ENCODE results near the gene AHDC1.

Gene AHDC1

DNA sequence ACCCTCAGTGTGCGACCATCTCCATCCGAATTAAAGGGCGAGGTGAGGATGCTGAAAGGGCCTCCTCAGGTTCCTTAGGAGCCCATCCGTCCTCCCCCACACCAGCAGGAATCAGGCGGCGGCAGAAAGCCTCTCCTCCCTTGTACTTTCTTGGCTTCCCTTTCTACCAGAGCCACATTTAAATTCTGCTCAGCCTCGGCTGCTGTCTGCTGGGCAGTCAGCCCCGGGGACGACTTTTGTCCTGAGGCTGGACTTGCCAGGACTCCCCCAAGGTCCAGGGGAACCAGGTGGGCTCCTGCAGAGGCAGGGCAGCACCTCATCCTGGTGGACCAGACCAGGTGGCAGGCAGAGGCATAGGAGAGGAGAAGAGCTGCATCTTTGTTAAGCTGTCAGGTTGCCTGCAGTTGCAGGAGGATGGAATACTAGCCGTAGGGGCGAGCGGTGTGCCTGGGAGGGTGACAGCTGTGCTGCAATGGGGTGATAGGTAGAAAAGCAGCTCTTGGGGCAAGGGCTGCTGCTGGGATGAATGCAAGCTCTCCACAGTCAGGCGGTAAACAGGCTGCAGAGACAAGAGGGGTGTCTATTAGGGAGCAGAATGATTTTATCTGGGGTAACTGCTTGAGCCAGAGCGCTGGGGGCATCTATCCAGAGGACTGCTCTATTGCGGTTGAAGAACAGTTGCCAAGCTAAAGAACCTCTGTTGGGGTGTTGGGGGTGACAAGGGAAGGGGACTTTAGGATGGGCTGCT is 67.8 kb downstream of the AHDC1 start:
- Histone ChIP-seq H3K4me3 (ENCODE audit: low read length) (no peak overlapping the region), H3K27me3 (ENCODE audit: control insufficient read depth, insufficient read depth, low read length) (no peaks in the 10 kb centered on the region), H3K9me3 (replicated peaks; ENCODE audit: low read length) (no peaks in the 10 kb centered on the region), H3K36me3 (ENCODE audit: insufficient read depth, low read length) (peaks cover 39% of the 10 kb centered on the region), H3K4me2 (ENCODE audit: low read length) (peak overlapping the region; percentile 62), H3K9ac (ENCODE audit: low read depth, low read length) (peak overlapping the region; percentile 61), H3K4me1 (ENCODE audit: control insufficient read depth, insufficient read depth, low read length) (peaks cover 57% of the 10 kb centered on the region)

- Histone ChIP-seq H3K4me3 (ENCODE audit: low read length) (no peak overlapping the region), H3K36me3 (ENCODE audit: insufficient read depth, low read length) (peaks cover 39% of the 10 kb centered on the region), H3K27me3 (ENCODE audit: control insufficient read depth, insufficient read depth, low read length) (no peaks in the 10 kb centered on the region), H3K4me2 (ENCODE audit: low read length) (no peak overlapping the region), H3K9me3 (replicated peaks; ENCODE audit: low read length) (no peaks in the 10 kb centered on the region), H3K4me1 (ENCODE audit: control insufficient read depth, insufficient read depth, low read length) (peaks cover 50% of the 10 kb centered on the region), H3K9ac (ENCODE audit: low read depth, low read length) (peak overlapping the region; percentile 61)
Measured at GRCh38 chr1:27535386-27535785, 68.6 kb downstream of the AHDC1 start.

DNA sequence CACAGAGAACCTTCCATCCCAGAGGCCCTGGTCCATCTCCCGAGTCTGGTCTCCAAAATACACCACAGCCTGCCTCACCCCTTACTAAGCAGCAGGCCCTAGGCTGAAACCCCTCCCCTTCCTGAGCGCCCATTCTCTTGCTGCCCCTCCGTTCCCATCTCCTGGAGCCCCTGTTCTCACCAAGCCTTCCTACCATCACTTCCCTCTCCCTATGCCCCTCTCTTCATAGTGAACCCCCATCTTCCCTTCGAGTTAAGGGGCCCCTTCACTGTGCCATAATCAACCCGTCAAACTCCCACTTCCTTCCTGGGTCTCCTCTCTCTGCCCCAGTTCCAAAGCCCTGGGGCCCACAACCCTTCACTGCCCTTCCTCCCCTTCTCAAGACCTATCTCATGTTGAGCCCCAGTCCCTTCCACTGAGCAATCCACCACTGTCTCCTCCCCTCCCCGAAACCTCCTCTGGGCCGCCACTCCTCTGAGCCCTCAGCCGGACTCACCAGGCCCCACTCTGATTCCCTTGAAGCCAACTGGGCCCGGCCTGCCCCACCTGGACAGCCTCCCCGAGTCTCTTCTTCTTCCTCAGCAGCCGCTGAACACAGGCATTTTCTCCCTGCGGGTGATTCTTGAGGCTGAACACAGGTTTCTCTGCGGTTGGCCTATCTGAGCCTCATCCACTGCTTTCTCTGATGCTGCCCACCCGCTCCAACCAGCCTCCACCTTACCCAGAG is 71.8 kb downstream of the AHDC1 start:
- H3K4me1 ChIP-seq (ENCODE audit: control insufficient read depth, insufficient read depth, low read length) = peaks cover 44% of the 10 kb centered on the region
- no peak overlapping the region for H3K4me3 ChIP-seq (ENCODE audit: low read length)
- H3K9me3 ChIP-seq (replicated peaks; ENCODE audit: low read length) = no peaks in the 10 kb centered on the region

DNA sequence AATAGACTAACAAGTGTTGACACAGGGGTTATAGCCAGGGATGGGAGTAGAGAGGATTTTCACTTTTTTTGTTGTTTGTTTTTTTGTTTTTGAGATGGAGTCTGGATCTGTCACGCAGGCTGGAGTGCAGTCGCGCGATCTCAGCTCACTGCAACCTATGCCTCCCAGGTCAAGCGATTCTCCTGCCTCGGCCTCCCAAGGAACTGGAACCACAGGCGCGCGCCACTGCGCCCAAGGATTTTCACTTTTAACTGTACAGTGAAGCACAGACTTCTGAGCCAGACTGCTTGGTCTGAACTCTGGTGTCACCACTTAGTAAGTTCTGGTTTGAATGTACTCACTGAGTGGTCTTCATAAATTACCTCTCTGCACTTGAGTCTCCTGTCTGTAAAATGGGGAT is 73.8 kb downstream of the AHDC1 start:
- Histone ChIP-seq H3K4me2 (ENCODE audit: low read length) (no peak overlapping the region), H3K4me1 (ENCODE audit: control insufficient read depth, insufficient read depth, low read length) (peaks cover 45% of the 10 kb centered on the region)

More for the DNA sequence above, 71.8 kb downstream of the AHDC1 start:
- H3K36me3 ChIP-seq (ENCODE audit: insufficient read depth, low read length) = peaks cover 34% of the 10 kb centered on the region
- no peaks in the 10 kb centered on the region for H3K27me3 ChIP-seq (ENCODE audit: control insufficient read depth, insufficient read depth, low read length)
- no peak overlapping the region for H3K9ac ChIP-seq (ENCODE audit: low read depth, low read length)
- H3K4me2 ChIP-seq (ENCODE audit: low read length) = no peak overlapping the region

GRCh38 chr1:27529704-27530018 is 74.3 kb downstream of the AHDC1 start:
- Histone ChIP-seq H3K9me3 (replicated peaks; ENCODE audit: low read length) (no peaks in the 10 kb centered on the region), H3K4me3 (ENCODE audit: low read length) (no peak overlapping the region), H3K4me2 (ENCODE audit: low read length) (no peak overlapping the region), H3K27me3 (ENCODE audit: control insufficient read depth, insufficient read depth, low read length) (no peaks in the 10 kb centered on the region), H3K36me3 (ENCODE audit: insufficient read depth, low read length) (peaks cover 27% of the 10 kb centered on the region), H3K9ac (ENCODE audit: low read depth, low read length) (peak overlapping the region; percentile 25), H3K4me1 (ENCODE audit: control insufficient read depth, insufficient read depth, low read length) (peaks cover 48% of the 10 kb centered on the region)

More for the DNA sequence above, 73.8 kb downstream of the AHDC1 start:
- no peak overlapping the region for H3K4me3 ChIP-seq (ENCODE audit: low read length)
- peaks cover 27% of the 10 kb centered on the region for H3K36me3 ChIP-seq (ENCODE audit: insufficient read depth, low read length)
- no peaks in the 10 kb centered on the region for H3K27me3 ChIP-seq (ENCODE audit: control insufficient read depth, insufficient read depth, low read length)
- H3K9ac ChIP-seq (ENCODE audit: low read depth, low read length) = no peak overlapping the region
- no peaks in the 10 kb centered on the region for H3K9me3 ChIP-seq (replicated peaks; ENCODE audit: low read length)

- peak overlapping the region; percentile 21 for H3K4me3 ChIP-seq (ENCODE audit: low read length)
Measured at GRCh38 chr1:27528818-27529703, 74.9 kb downstream of the AHDC1 start.

GRCh38 chr1:27527890-27528817 is 75.8 kb downstream of the AHDC1 start:
- Histone ChIP-seq H3K9ac (ENCODE audit: low read depth, low read length) (peak overlapping the region; percentile 4), H3K4me1 (ENCODE audit: control insufficient read depth, insufficient read depth, low read length) (peaks cover 58% of the 10 kb centered on the region), H3K9me3 (replicated peaks; ENCODE audit: low read length) (no peaks in the 10 kb centered on the region), H3K27me3 (ENCODE audit: control insufficient read depth, insufficient read depth, low read length) (no peaks in the 10 kb centered on the region), H3K36me3 (ENCODE audit: insufficient read depth, low read length) (peaks cover 17% of the 10 kb centered on the region), H3K4me2 (ENCODE audit: low read length) (peak overlapping the region; percentile 57), H3K4me3 (ENCODE audit: low read length) (peak overlapping the region; percentile 21)

More at GRCh38 chr1:27528818-27529703, 74.9 kb downstream of the AHDC1 start:
- no peaks in the 10 kb centered on the region for H3K27me3 ChIP-seq (ENCODE audit: control insufficient read depth, insufficient read depth, low read length)
- peak overlapping the region; percentile 25 for H3K9ac ChIP-seq (ENCODE audit: low read depth, low read length)
- H3K4me2 ChIP-seq (ENCODE audit: low read length) = peak overlapping the region; percentile 57
- H3K4me1 ChIP-seq (ENCODE audit: control insufficient read depth, insufficient read depth, low read length) = peaks cover 49% of the 10 kb centered on the region
- no peaks in the 10 kb centered on the region for H3K9me3 ChIP-seq (replicated peaks; ENCODE audit: low read length)
- H3K36me3 ChIP-seq (ENCODE audit: insufficient read depth, low read length) = peaks cover 26% of the 10 kb centered on the region

DNA sequence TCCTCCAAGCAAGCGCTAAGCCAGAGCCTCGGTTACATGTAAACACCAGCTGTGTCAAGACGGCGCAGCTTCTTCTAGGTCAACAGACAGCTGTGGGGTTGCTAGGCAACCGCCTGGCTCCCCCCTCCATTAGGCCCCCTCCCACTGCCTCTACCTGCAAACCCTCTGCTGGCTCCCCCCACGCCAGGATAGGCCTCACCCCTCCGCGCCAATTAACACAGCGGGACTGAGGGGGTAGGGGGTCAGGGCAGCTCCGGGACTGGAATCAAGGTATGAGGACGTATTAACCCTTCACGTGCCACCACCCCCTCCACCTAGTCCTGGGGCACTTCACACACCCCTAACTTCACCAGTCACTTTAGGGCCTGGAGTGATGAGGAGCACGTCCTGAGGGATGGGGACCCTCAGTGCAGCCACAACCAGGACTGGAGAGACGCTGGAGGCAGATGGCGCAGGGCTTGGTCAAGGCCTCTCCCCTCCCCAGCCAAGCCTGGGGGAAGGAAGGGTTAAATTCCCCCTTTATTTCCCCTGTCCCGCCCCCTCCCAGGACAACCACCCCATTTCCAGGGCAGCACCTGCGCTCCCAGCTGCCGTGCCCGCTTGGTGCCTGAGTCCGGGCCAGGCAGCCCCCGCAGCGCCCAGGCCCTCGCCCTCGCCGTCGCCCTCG is 76.6 kb downstream of the AHDC1 start:
- H3K27me3 ChIP-seq (ENCODE audit: control insufficient read depth, insufficient read depth, low read length) = no peaks in the 10 kb centered on the region
- H3K4me3 ChIP-seq (ENCODE audit: low read length) = no peak overlapping the region
- peaks cover 66% of the 10 kb centered on the region for H3K4me1 ChIP-seq (ENCODE audit: control insufficient read depth, insufficient read depth, low read length)
- peak overlapping the region; percentile 19 for H3K4me2 ChIP-seq (ENCODE audit: low read length)
- no peaks in the 10 kb centered on the region for H3K9me3 ChIP-seq (replicated peaks; ENCODE audit: low read length)
- no peak overlapping the region for H3K9ac ChIP-seq (ENCODE audit: low read depth, low read length)
- H3K36me3 ChIP-seq (ENCODE audit: insufficient read depth, low read length) = peaks cover 10% of the 10 kb centered on the region

DNA sequence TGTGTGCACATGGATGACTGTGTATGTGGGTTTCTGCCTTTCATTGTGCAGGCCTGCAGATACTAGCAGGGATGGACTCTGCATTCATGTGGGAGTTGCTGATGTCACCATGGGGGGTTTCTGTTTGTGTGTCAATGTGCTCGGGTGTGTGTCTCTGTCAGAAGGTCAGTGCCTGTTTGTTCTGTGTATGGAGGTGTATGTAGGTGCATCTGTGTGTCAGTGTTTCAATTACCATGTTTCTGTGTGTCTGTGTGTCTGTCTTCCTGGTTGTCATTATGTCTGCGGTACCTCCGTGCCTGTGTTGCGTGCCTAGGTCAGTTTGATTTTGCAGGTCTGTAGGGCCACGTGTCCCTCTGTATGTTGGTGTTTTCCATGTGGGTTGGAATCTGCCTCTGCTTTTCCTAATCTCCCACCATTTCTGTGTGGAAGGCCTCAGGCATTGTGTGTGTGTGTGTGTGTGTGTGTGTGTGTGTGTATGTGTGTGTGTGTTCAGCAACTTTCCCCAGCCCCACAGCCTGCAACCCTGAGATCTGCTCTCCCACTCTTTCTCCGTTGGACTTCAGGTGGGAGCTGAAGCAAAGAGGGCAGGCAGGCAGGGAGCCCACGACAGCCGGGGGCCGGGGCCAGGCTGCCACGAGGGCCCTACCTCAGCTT is 77.2 kb downstream of the AHDC1 start:
- peak overlapping the region; percentile 19 for H3K4me2 ChIP-seq (ENCODE audit: low read length)
- H3K36me3 ChIP-seq (ENCODE audit: insufficient read depth, low read length) = peaks cover 3% of the 10 kb centered on the region
- H3K4me1 ChIP-seq (ENCODE audit: control insufficient read depth, insufficient read depth, low read length) = peaks cover 73% of the 10 kb centered on the region
- peak overlapping the region; percentile 14 for H3K9ac ChIP-seq (ENCODE audit: low read depth, low read length)
- no peak overlapping the region for H3K4me3 ChIP-seq (ENCODE audit: low read length)
- no peaks in the 10 kb centered on the region for H3K9me3 ChIP-seq (replicated peaks; ENCODE audit: low read length)
- no peaks in the 10 kb centered on the region for H3K27me3 ChIP-seq (ENCODE audit: control insufficient read depth, insufficient read depth, low read length)
